Stimulated activated CD8-positive, alpha-beta memory T cell treated with anti-CD3 and anti-CD28 coated beads, Interleukin-4, amount 100 ng/mL, for 4 hours (primary cell): ENCODE measurements around the gene SPRY2.

Experiments
- DNase-seq, 2 donors: peaks; one replicate each; pipeline ENCODE4 v3.0.0-alpha.2; 2020; ENCODE audit warnings: low read depth in 2 of 2, low spot score in 1 of 2

SPRY2 gene

GRCh38 chr13:80314711-80315653, 25.9 kb downstream of the SPRY2 start:
- DNase-seq, result no peak

DNA sequence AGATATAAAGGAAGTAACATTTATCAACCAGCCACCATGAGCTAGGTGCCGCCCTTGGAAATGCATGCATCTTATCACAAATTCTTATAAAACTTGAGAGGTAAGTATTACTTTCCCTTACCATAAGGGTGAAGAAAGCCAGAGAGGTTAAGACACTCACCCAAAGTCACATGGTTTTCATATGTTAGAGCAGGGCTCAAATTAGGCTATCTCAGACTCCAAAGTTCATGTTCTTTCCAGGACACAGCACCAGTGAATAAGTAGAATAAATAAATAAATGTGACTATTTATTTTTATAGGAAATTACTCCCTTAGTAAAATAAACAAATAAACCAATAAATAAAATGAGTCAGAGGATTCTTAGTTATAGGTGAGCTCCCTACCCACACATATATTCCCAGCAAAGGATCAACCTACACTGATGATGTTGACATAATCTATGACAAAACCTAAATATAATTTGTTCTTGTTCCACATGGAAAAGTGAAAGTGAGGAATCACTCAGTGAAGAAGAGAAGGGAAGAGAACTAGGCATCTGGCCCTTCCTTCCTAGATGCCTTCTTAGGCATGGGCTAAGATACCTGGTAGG, 27.2 kb downstream of the SPRY2 start:
- DNase-seq, result no peak

GRCh38 chr13:80312967-80313366, 28.0 kb downstream of the SPRY2 start:
- no peak for DNase-seq

DNA sequence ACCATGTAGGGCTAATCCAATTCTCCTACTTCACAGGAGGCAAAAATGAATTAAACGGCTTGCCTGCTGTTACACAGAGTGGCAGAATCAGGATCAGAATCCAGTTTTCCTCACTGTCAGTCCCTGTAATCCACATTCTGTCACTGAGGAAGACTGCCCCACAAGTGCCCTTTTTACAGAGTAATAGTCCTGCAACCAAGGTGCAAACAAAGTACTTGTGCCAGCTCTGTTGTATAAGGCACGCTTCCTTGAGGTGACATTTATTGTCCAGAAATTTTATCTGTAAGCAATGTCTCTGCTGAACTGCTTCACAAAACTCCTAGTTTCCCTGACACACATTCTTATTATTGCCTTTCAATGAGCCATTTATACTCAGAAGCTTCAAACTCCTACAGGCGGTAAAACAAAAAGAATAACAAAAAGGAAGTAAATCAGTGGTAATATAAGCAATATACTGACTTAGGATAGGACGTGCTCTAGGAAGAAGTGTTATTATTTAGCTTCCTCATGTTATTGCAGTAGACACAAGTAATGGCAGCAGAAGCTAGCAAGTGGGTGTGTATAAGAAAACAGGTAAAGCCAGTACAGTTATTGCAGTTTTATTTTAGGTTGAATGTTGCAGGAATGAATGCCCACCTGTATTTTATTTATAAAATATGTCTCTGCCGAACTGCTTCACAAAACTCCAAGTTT, 28.8 kb downstream of the SPRY2 start:
- no peak for DNase-seq

DNA sequence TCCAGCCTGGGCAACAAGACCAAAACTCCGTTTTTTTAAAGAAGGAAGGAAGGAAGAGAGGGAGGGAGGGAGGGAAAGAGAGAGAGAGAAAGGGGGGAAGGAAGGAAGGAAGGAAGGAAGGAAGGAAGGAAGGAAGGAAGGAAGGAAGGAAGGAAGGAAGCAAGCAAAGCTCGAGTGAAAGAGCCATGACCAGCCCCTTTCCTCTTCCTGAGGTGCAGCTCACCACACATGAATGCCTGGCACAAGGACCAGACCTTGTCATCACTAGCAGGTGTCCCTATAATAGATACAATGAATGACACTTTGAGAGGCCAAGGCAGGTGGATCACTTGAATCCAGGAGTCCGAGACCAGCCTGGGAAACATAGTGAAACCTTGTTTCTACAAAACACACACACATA, 31.0 kb downstream of the SPRY2 start:
- no peak for DNase-seq

DNA sequence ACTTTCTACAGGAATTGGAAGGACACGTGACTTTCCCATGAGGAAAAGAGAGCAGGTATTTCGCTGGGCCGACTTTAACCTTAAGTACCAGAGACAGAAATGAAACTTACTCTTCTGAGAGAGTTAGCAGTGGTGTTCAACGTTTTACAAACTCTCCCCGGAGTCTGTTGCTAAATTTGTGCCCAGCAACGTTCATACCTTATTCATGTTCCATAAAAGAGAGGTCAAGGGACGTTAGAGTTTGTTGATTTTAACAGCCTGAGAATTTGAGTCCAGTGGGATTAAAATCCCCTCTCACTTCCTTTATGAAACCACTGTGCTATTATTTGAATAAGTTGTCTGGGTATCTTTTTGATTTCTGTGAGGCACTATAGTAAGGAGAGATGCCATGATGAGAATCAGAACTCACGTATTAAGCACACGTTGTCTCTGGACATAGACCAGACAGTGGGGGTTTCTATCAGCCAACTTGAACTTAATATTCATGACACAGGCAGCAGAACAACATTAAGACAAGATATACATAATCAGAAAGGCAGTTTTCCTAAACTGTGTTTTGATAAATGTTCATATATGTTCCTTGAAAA, 33.4 kb downstream of the SPRY2 start:
- DNase-seq, result no peak

GRCh38 chr13:80306337-80306972, 34.5 kb downstream of the SPRY2 start:
- no peak for DNase-seq

GRCh38 chr13:80305737-80306136, 35.2 kb downstream of the SPRY2 start:
- DNase-seq, result no peak

GRCh38 chr13:80303225-80303811, 37.6 kb downstream of the SPRY2 start:
- DNase-seq, result no peak

- no peak for DNase-seq
Observed at GRCh38 chr13:80299046-80299445, 41.9 kb downstream of the SPRY2 start.

GRCh38 chr13:80297503-80297902, 43.4 kb downstream of the SPRY2 start:
- DNase-seq, result no peak

- DNase-seq, result no peak
Observed at GRCh38 chr13:80297094-80297493, 43.8 kb downstream of the SPRY2 start.

DNA sequence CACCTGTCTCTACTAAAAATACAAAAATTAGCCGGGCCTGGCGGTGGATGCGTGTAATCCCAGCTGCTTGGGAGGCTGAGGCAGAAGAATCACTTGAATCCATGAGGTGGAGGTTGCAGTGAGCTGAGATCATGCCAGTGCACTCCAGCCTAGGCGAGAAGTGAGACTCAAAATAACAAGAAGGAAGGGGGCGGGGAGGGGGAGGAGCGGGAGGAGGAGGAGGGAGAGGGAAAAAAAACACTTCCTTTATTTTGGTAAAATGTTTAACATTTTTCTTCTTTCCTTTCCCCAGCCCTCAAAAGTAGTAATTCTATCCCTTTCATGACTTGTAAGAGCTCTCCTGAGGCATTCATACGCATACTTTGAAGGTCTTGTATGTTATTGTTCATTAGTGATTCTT, 44.3 kb downstream of the SPRY2 start:
- DNase-seq, result no peak

DNA sequence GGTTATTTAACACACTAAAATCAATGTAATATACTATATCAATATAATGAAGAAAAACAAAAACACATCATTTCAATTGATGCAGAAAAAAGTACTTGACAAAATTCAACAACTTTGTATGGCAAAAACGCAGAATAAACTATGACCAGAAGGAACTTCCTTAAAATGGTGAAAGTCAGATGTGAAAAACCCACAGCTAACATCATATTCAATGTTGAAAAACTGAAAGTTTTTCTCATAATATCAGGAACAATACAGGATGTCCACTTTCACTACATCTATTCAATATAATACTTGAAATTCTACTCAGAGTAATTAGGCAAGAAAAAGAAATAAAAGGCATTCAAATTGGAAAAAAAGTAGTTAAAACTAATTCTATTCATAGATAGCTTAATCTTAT, 50.3 kb downstream of the SPRY2 start:
- DNase-seq, result no peak
